G401 (cell line): Measurements from ENCODE around the gene CLNS1A. TPM values are rescaled to one million over a fixed set of nuclear protein-coding genes. Genes with fewer than 3 reads are reported as not detected.
A peak's percentile ranks its signal among the peaks of the same experiment; 100 is the strongest.
"Not testable (repeated sequence)": the region's sequence is repeated elsewhere in the genome, so short reads cannot be mapped to it uniquely, and the experiment has no call there.

Experiments used
- DNase-seq: peaks from one replicate; pipeline ENCODE4 v3.0.0-alpha.2; 2015; ENCODE audit warnings: low spot score
- in situ Hi-C: cut with HindIII; loops from 2 replicates; pipeline ENCODE4 v1.10.0; 2016; ENCODE audit warnings: low sequenced_read_pairs, mixed read lengths
- total RNA-seq: library from RNA; depleted of rRNA; stranded (reverse); fragments of >200 nt; shearing (Covaris generic); gene quantifications from 2 replicates; pipeline ENCODE4 v1.2.3, GENCODE V29; 2014; rRNA removed

CLNS1A gene
- total RNA-seq = 397 and 494 TPM in 2 replicates

GRCh38 chr11:77637345-77638165 lies at the start of gene CLNS1A:
CLNS1A (minus strand) TSS chr11:77637794; CDS start chr11:77637714, 80 bp downstream.
- peak; percentile 96 for DNase-seq
- in situ Hi-C loops = no loop called here

- no peak for DNase-seq
- in situ Hi-C loops = no loop called here
These were observed 49.5 kb upstream of the CLNS1A start for GRCh38 chr11:77687088-77687487.

GRCh38 chr11:77677138-77677537 lies 39.5 kb upstream of the CLNS1A start:
- in situ Hi-C loops = no loop called here
- no peak for DNase-seq

GRCh38 chr11:77672264-77672663 lies 34.7 kb upstream of the CLNS1A start:
- peak; percentile 23 for DNase-seq
- in situ Hi-C loops = no loop called here

- in situ Hi-C loops = no loop called here
- DNase-seq = no peak
These were observed 32.4 kb upstream of the CLNS1A start for GRCh38 chr11:77669848-77670511.

- in situ Hi-C loops = no loop called here
- no peak for DNase-seq
These were observed 31.2 kb upstream of the CLNS1A start for GRCh38 chr11:77668760-77669159.

GRCh38 chr11:77665240-77665965 lies 27.8 kb upstream of the CLNS1A start:
- in situ Hi-C loops = no loop called here
- DNase-seq = no peak

- DNase-seq = no peak
- in situ Hi-C loops = no loop called here
These were observed 24.1 kb upstream of the CLNS1A start for GRCh38 chr11:77661670-77662069.

GRCh38 chr11:77660947-77661346 lies 23.4 kb upstream of the CLNS1A start:
- in situ Hi-C loops = no loop called here
- DNase-seq = no peak

- in situ Hi-C loops = no loop called here
- no peak for DNase-seq
These were observed 20.8 kb upstream of the CLNS1A start for GRCh38 chr11:77658213-77659013.

- DNase-seq = no peak
- in situ Hi-C loops = no loop called here
These were observed 18.8 kb upstream of the CLNS1A start for GRCh38 chr11:77656362-77656761.

GRCh38 chr11:77654770-77655434 lies 17.3 kb upstream of the CLNS1A start:
- DNase-seq = no peak
- in situ Hi-C loops = no loop called here

- in situ Hi-C loops = no loop called here
These were observed 12.5 kb upstream of the CLNS1A start for GRCh38 chr11:77650123-77650522.

GRCh38 chr11:77647654-77648305 lies 10.2 kb upstream of the CLNS1A start:
- in situ Hi-C loops = no loop called here
- no peak for DNase-seq

More at GRCh38 chr11:77650123-77650522, 12.5 kb upstream of the CLNS1A start:
- no peak for DNase-seq

- no peak for DNase-seq
- in situ Hi-C loops = no loop called here
These were observed 7.3 kb upstream of the CLNS1A start for GRCh38 chr11:77644887-77645286.

GRCh38 chr11:77642228-77642627 lies 4.6 kb upstream of the CLNS1A start:
- in situ Hi-C loops = no loop called here
- DNase-seq = no peak

GRCh38 chr11:77636731-77637344 lies 756 bp downstream of the CLNS1A start:
- DNase-seq = no peak
- in situ Hi-C loops = no loop called here

GRCh38 chr11:77633926-77634325 lies 3.7 kb downstream of the CLNS1A start:
- in situ Hi-C loops, DNase-seq: not testable (repeated sequence)
